B cell (primary cell): ENCODE results near the gene C10orf53. TPM values are rescaled to one million over a fixed set of nuclear protein-coding genes. Genes with fewer than 3 reads are reported as not detected.

Experiments
- ATAC-seq: fragments of 200-7000 bp; cut with Tn5 transposase; one replicate; pipeline ENCODE4 v1.10.0; 2021; ENCODE audit warnings: low read depth, mild to moderate bottlenecking, moderate number of reproducible peaks, moderate library complexity
- CTCF ChIA-PET: fragments of 350-600 bp; sonication (Branson Sonifier 250); formaldehyde crosslinking; loops from one replicate; lab custom pipeline; 2021; ENCODE audit warnings: antibody characterized with exemption, inconsistent platforms; lab: Charles Lee
- POLR2A ChIA-PET: fragments of 350-600 bp; sonication (Branson Sonifier 250); formaldehyde crosslinking; loops from one replicate; lab custom pipeline; 2021; ENCODE audit warnings: antibody characterized with exemption; lab: Charles Lee
- DNase-seq: peaks from one replicate; pipeline ENCODE4 v3.0.0; 2013
- H2AFZ ChIP-seq: 2 replicates; pipeline ENCODE4 v1.6.1; 2012; ENCODE audit warnings: mild to moderate bottlenecking, low read depth, low read length; ENCODE audit not compliant: insufficient read depth, poor library complexity, severe bottlenecking
- H3K27ac ChIP-seq, 2 donors: 1 replicate in 1 of 2; 2 replicates in 1 of 2; pipeline ENCODE4 v1.5.1; 2012 to 2013; ENCODE audit warnings: low read length in 2 of 2, mild to moderate bottlenecking in 2 of 2, moderate library complexity in 1 of 2
- H3K27me3 ChIP-seq, 4 experiments: fragments of 200-600 bp in 1 of 4; sonication (generic) in 1 of 4; replicated peaks in 1 of 4; 1 replicate in 2 of 4; 2 replicates in 2 of 4; pipeline versions ENCODE4 v1.6.1 to v1.7.0; 2013 to 2016; ENCODE audit warnings: low read length in 3 of 4, mild to moderate bottlenecking in 2 of 4, mixed read lengths in 1 of 4, moderate library complexity in 1 of 4; ENCODE audit not compliant: insufficient read depth in 4 of 4, control insufficient read depth in 3 of 4; ENCODE audit errors: control extremely low read depth in 1 of 4
- H3K36me3 ChIP-seq, 2 experiments: replicated peaks in 1 of 2; 1 replicate in 1 of 2; 2 replicates in 1 of 2; pipeline versions ENCODE4 v1.6.1 to v1.7.1; 2013; ENCODE audit warnings: low read length in 1 of 2; ENCODE audit not compliant: insufficient read depth in 2 of 2, control insufficient read depth in 1 of 2; ENCODE audit errors: control extremely low read depth in 1 of 2, extremely low read depth in 1 of 2
- H3K4me1 ChIP-seq, 2 donors: fragments of 200-600 bp in 1 of 2; sonication (generic) in 1 of 2; 1 replicate in 1 of 2; 2 replicates in 1 of 2; pipeline versions ENCODE4 v1.5.1 to v1.6.1; 2013 to 2017; ENCODE audit warnings: low read length in 2 of 2; ENCODE audit not compliant: control insufficient read depth in 2 of 2, insufficient read depth in 2 of 2
- H3K4me2 ChIP-seq: replicated peaks from 2 replicates; pipeline ENCODE3; 2012; ENCODE audit warnings: mild to moderate bottlenecking, low read depth, low read length; ENCODE audit not compliant: poor library complexity, severe bottlenecking
- H3K4me3 ChIP-seq, 5 experiments: fragments of 200-600 bp in 1 of 5; sonication (generic) in 1 of 5; 1 replicate in 3 of 5; 2 replicates in 2 of 5; pipeline versions ENCODE4 v1.5.1 to v1.7.0; 2011 to 2016; ENCODE audit warnings: low read length in 4 of 5, mild to moderate bottlenecking in 4 of 5, low read depth in 2 of 5, control low read depth in 1 of 5, moderate library complexity in 1 of 5; ENCODE audit not compliant: insufficient read depth in 1 of 5; ENCODE audit errors: control extremely low read depth in 1 of 5, extremely low read depth in 1 of 5
- H3K79me2 ChIP-seq: fragments of 200-600 bp; sonication (generic); one replicate; pipeline ENCODE4 v1.6.0; 2016; ENCODE audit warnings: low read length; ENCODE audit not compliant: control insufficient read depth, insufficient read depth
- H3K9ac ChIP-seq: fragments of 200-600 bp; sonication (generic); 2 replicates; pipeline ENCODE4 v1.6.1; 2017; ENCODE audit warnings: mild to moderate bottlenecking, low read length, moderate library complexity
- H3K9me3 ChIP-seq, 3 donors: one replicate each; pipeline versions ENCODE4 v1.6.1 to v1.7.1; 2013; ENCODE audit warnings: low read length in 2 of 3; ENCODE audit not compliant: control insufficient read depth in 2 of 3, insufficient read depth in 1 of 3; ENCODE audit errors: control extremely low read depth in 1 of 3
- H4K20me1 ChIP-seq: 2 replicates; pipeline ENCODE4 v1.6.0; 2012; ENCODE audit warnings: mild to moderate bottlenecking, low read length; ENCODE audit not compliant: insufficient read depth, control insufficient read depth, poor library complexity, severe bottlenecking
- H3K27ac Mint-ChIP-seq: one replicate; pipeline ENCODE4 v1.8.0; 2021; ENCODE audit warnings: mixed read lengths
- H3K27me3 Mint-ChIP-seq: one replicate; pipeline ENCODE4 v1.8.0; 2021; ENCODE audit warnings: mixed read lengths
- H3K4me1 Mint-ChIP-seq: one replicate; pipeline ENCODE4 v1.8.0; 2021; ENCODE audit warnings: mixed read lengths
- H3K4me3 Mint-ChIP-seq: one replicate; pipeline ENCODE4 v1.8.0; 2021; ENCODE audit warnings: mixed read lengths
- H3K9me3 Mint-ChIP-seq: one replicate; pipeline ENCODE4 v1.8.0; 2022; ENCODE audit warnings: mixed read lengths; ENCODE audit not compliant: insufficient read depth
- EZH2 ChIP-seq: IDR thresholded peaks from 2 replicates; pipeline ENCODE4 v1.6.1; 2012; ENCODE audit warnings: borderline replicate concordance, low read depth, mild to moderate bottlenecking, moderate library complexity, low read length; ENCODE audit not compliant: insufficient read depth, poor library complexity, severe bottlenecking
- WGBS: methylation state at CpG from one replicate; pipeline ENCODE4 v1.1.5; 2013; ENCODE audit warnings: missing lambda C conversion rate; ENCODE audit not compliant: insufficient coverage; 5-methylcytosine and 5-hydroxymethylcytosine counted together
- intact Hi-C: fragments of 100-400 bp; cut with micrococcal nuclease; formaldehyde crosslinking; loops from one replicate; pipeline ENCODE4 v1.10.0; 2022
- polyA plus RNA-seq: library from polyadenylated mRNA; depleted of rRNA; stranded (reverse); fragments of >200 nt; gene quantifications from 2 replicates; pipeline ENCODE4 v1.2.3, GENCODE V29; 2012
- total RNA-seq, 2 donors: library from RNA; stranded (reverse); fragments of 120-200 nt in 1 of 2; gene quantifications; 1 replicate in 1 of 2; 2 replicates in 1 of 2; pipeline versions ENCODE4 v1.2.3 to v1.2.4, GENCODE V29; 2013 to 2022
- TF ChIP-seq, protein P1 (sequence below): fragments of 200-600 bp; IDR thresholded peaks from one replicate; pipeline ENCODE4 v1.8.0; 2022; ENCODE audit warnings: antibody characterized with exemption, mild to moderate bottlenecking

Gene C10orf53
- total and polyA plus RNA-seq, 2 donors (not counting 1 experiment from before 2014, with no cell fraction given): not detected

DNA sequence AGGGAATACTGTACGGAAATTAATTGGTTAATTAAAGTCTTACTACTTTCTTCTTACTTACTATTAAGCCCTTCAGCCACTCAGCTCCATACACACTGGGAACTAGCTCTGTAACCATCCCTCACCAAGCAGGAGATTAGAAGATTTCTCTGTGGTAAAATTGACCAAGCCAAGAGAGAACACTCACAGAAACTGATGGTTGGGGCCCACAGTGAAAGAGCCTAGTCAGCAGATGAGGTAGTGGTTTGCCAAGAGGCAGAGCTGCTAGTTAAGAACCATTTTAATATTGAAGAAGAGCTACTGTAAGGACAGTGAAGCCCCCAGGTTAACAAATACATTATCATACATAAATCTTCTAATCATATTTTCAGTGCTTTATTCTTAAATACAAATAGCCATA is 21.8 kb upstream of the C10orf53 start:
- Mint-ChIP-seq H3K9me3 (peaks cover 3% of the 10 kb centered on the region), H3K4me3 (no peak overlapping the region), H3K4me1 (no peaks in the 10 kb centered on the region), H3K27me3 (peaks cover 6% of the 10 kb centered on the region), H3K27ac (no peak overlapping the region)
- Histone ChIP-seq H3K4me2 (no peak overlapping the region), H3K4me1 (no peaks in the 10 kb centered on the region), H3K36me3 (no peaks in the 10 kb centered on the region), H3K79me2 (no peaks in the 10 kb centered on the region), H3K27me3 (no peaks in the 10 kb centered on the region), H3K9ac (no peak overlapping the region), H3K27ac (no peak overlapping the region), H4K20me1 (no peaks in the 10 kb centered on the region), H3K9me3 (peaks cover 0 to 16% (median 0%) of the 10 kb centered on the region in 3 donors), H2AFZ (no peak overlapping the region), H3K4me3 (no peak overlapping the region)
- DNase-seq: no peak
- WGBS: no CpG with 5 or more reads among the region's 1 CpG
- ChIA-PET POLR2A (no interaction called here), CTCF (no interaction called here)
- intact Hi-C loops: no loop called here
- no peak for TF ChIP-seq EZH2
- TF ChIP-seq, protein P1, sequence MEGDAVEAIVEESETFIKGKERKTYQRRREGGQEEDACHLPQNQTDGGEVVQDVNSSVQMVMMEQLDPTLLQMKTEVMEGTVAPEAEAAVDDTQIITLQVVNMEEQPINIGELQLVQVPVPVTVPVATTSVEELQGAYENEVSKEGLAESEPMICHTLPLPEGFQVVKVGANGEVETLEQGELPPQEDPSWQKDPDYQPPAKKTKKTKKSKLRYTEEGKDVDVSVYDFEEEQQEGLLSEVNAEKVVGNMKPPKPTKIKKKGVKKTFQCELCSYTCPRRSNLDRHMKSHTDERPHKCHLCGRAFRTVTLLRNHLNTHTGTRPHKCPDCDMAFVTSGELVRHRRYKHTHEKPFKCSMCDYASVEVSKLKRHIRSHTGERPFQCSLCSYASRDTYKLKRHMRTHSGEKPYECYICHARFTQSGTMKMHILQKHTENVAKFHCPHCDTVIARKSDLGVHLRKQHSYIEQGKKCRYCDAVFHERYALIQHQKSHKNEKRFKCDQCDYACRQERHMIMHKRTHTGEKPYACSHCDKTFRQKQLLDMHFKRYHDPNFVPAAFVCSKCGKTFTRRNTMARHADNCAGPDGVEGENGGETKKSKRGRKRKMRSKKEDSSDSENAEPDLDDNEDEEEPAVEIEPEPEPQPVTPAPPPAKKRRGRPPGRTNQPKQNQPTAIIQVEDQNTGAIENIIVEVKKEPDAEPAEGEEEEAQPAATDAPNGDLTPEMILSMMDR: no peak
- ATAC-seq: no peak

DNA sequence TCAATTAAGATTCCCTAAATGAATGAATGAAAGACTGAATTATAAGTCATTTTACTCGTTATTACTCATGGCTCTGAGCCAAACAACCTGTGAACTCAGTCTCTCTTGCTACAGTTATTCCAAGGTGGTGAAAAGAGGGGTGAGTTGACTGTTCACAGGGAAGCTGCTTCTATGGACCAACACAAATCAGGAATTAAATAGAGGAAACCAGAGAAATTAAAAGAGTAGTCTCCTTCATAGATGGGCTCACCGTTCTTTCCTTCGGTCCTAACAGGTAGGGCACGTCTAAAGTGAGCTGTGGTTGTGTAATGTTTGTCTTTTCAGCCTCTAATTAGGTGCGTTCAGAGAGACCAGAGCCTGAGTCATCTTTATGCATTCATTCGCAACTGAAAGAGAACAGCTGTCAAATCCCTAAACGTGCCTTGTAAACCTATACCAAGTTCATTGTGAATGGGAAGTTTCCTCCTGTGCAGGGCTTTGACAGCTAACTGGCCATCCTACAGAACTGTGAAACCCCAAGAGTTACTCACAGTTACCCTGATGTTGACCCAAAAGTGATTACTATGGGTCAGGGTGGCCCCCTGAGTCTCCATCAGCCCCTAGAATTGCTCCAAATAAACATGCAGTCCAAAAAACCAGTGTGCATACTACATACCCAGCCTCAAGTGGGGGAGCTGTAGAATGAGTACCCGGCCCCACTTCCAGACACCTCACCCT is 18.2 kb upstream of the C10orf53 start:
- no peaks in the 10 kb centered on the region for H4K20me1 ChIP-seq
- no peak overlapping the region for H2AFZ ChIP-seq
- no peak overlapping the region for H3K4me2 ChIP-seq
- peaks cover 0 to 22% (median 0%) of the 10 kb centered on the region in 3 donors for H3K9me3 ChIP-seq
- H3K27ac Mint-ChIP-seq: no peak overlapping the region
- ATAC-seq (no peak), DNase-seq (no peak)
- intact Hi-C loops: no loop called here
- no peak overlapping the region for H3K9ac ChIP-seq
- H3K9me3 Mint-ChIP-seq: peaks cover 3% of the 10 kb centered on the region
- no peak overlapping the region for H3K4me3 ChIP-seq
- H3K4me3 Mint-ChIP-seq: no peak overlapping the region
- H3K27ac ChIP-seq: no peak overlapping the region
- no peaks in the 10 kb centered on the region for H3K27me3 ChIP-seq
- H3K79me2 ChIP-seq: no peaks in the 10 kb centered on the region
- H3K27me3 Mint-ChIP-seq: peaks cover 5% of the 10 kb centered on the region
- no peaks in the 10 kb centered on the region for H3K4me1 ChIP-seq
- ChIA-PET POLR2A (no interaction called here), CTCF (no interaction called here)
- H3K36me3 ChIP-seq: no peaks in the 10 kb centered on the region
- WGBS: 56% methylated on average over 3 of the region's 8 CpGs
- H3K4me1 Mint-ChIP-seq: no peaks in the 10 kb centered on the region
- TF ChIP-seq, protein P1: no peak
- TF ChIP-seq EZH2: no peak
